PC-9 (cell line): ENCODE results near the gene C3orf52. TPM values are rescaled to one million over a fixed set of nuclear protein-coding genes. Genes with fewer than 3 reads are reported as not detected.
"Not testable (repeated sequence)": the region's sequence is repeated elsewhere in the genome, so short reads cannot be mapped to it uniquely, and the experiment has no call there.

Source experiments
- BruUV-seq: library from RNA; stranded (reverse); fragments of 400-500 nt; replicated peaks from 2 replicates; lab custom pipeline; 2021; lab: Mats Ljungman, UMichigan
- CTCF ChIA-PET: fragments of 300-600 bp; sonication (Branson Sonifier 250); formaldehyde crosslinking; loops from one replicate; lab custom pipeline; 2022; ENCODE audit warnings: antibody characterized with exemption; lab: Charles Lee
- POLR2A ChIA-PET: fragments of 300-600 bp; sonication (Branson Sonifier 250); formaldehyde crosslinking; loops from one replicate; lab custom pipeline; 2022; ENCODE audit warnings: antibody characterized with exemption; ENCODE audit not compliant: unreplicated experiment; lab: Charles Lee
- DNase-seq, 2 experiments: peaks; one replicate each; pipeline versions ENCODE4 v3.0.0 to v3.0.0-alpha.2; 2015 to 2022; ENCODE audit warnings: mixed read lengths in 1 of 2
- H2AFZ ChIP-seq: fragments of 200-600 bp; sonication (generic); 2 replicates; pipeline ENCODE4 v1.8.1; 2017; ENCODE audit warnings: antibody characterized with exemption
- H3F3A ChIP-seq: fragments of 200-600 bp; sonication (generic); 2 replicates; pipeline ENCODE4 v1.8.1; 2017; ENCODE audit warnings: antibody characterized with exemption, mild to moderate bottlenecking, low read depth; ENCODE audit not compliant: insufficient read depth
- H3K27ac ChIP-seq: fragments of 200-600 bp; sonication (generic); 2 replicates; pipeline ENCODE4 v1.6.1; 2016; ENCODE audit warnings: mixed run types
- H3K27me3 ChIP-seq: fragments of 200-600 bp; sonication (generic); 2 replicates; pipeline ENCODE4 v1.6.1; 2016; ENCODE audit warnings: low read depth, mixed run types; ENCODE audit not compliant: insufficient read depth
- H3K36me3 ChIP-seq: fragments of 200-600 bp; sonication (generic); 2 replicates; pipeline ENCODE4 v1.6.1; 2016; ENCODE audit warnings: low read depth, mixed run types
- H3K4me1 ChIP-seq: fragments of 200-600 bp; sonication (generic); replicated peaks from 2 replicates; pipeline ENCODE4 v1.6.1; 2016; ENCODE audit warnings: mixed run types; ENCODE audit not compliant: insufficient read depth
- H3K4me2 ChIP-seq: fragments of 200-600 bp; sonication (generic); 2 replicates; pipeline ENCODE4 v1.6.1; 2017; ENCODE audit warnings: mixed run types
- H3K4me3 ChIP-seq: fragments of 200-600 bp; sonication (generic); 2 replicates; pipeline ENCODE4 v1.6.1; 2016; ENCODE audit warnings: mixed run types
- H3K79me2 ChIP-seq: fragments of 200-600 bp; sonication (generic); 2 replicates; pipeline ENCODE4 v1.6.1; 2017; ENCODE audit warnings: low read depth, mixed run types
- H3K9me2 ChIP-seq: fragments of 200-600 bp; sonication (generic); 2 replicates; pipeline ENCODE4 v1.8.1; 2017; ENCODE audit warnings: mild to moderate bottlenecking; ENCODE audit not compliant: insufficient read depth
- H3K9me3 ChIP-seq: fragments of 200-600 bp; sonication (generic); 2 replicates; pipeline ENCODE4 v1.8.1; 2016; ENCODE audit warnings: low read depth; ENCODE audit not compliant: insufficient read depth
- H4K20me1 ChIP-seq: fragments of 200-600 bp; sonication (generic); 2 replicates; pipeline ENCODE4 v1.8.1; 2017; ENCODE audit not compliant: insufficient read depth
- CTCF ChIP-seq: fragments of 200-600 bp; sonication (generic); conservative IDR thresholded peaks from 2 replicates; pipeline ENCODE4 v1.6.1; 2017; ENCODE audit warnings: mixed run types, antibody characterized with exemption, mild to moderate bottlenecking, moderate library complexity
- EZH2 ChIP-seq: fragments of 200-600 bp; sonication (generic); IDR thresholded peaks from 2 replicates; pipeline ENCODE4 v1.8.0; 2017; ENCODE audit warnings: antibody characterized with exemption, low read depth
- intact Hi-C: fragments of 100-400 bp; cut with micrococcal nuclease; formaldehyde crosslinking; loops from one replicate; pipeline ENCODE4 v1.10.0; 2022; ENCODE audit not compliant: unreplicated experiment
- total RNA-seq: library from RNA; stranded (reverse); gene quantifications from 2 replicates; pipeline ENCODE4 v1.2.3, GENCODE V29; 2021

Gene C3orf52
- total RNA-seq, 1 experiment from 2014 or later: 7.5 TPM

GRCh38 chr3:112059497-112059896 lies 26.7 kb upstream of the C3orf52 start:
- POLR2A ChIA-PET: no interaction called here
- no TSS peak for BruUV-seq
- CTCF ChIA-PET: no interaction called here

GRCh38 chr3:112061152-112061551 lies 25.0 kb upstream of the C3orf52 start:
- no peaks in the 10 kb centered on the region for H3F3A ChIP-seq
- H3K4me1 ChIP-seq: peaks cover 8% of the 10 kb centered on the region
- no peak overlapping the region for H3K27ac ChIP-seq
- no peaks in the 10 kb centered on the region for H3K36me3 ChIP-seq
- no peak overlapping the region for H3K4me3 ChIP-seq
- TF ChIP-seq CTCF (no peak), EZH2 (no peak)
- ChIA-PET CTCF (no interaction called here), POLR2A (no interaction called here)
- no peak overlapping the region for H2AFZ ChIP-seq
- intact Hi-C loops: no loop called here
- no peak for DNase-seq
- no peaks in the 10 kb centered on the region for H3K9me2 ChIP-seq
- H3K27me3 ChIP-seq: no peaks in the 10 kb centered on the region
- no peaks in the 10 kb centered on the region for H3K79me2 ChIP-seq
- H4K20me1 ChIP-seq: no peaks in the 10 kb centered on the region
- no peaks in the 10 kb centered on the region; the same call in 1 of the 2 replicates for H3K9me3 ChIP-seq
- no peak overlapping the region for H3K4me2 ChIP-seq
- BruUV-seq: no TSS peak

More at GRCh38 chr3:112059497-112059896, 26.7 kb upstream of the C3orf52 start:
- Histone ChIP-seq H4K20me1 (no peaks in the 10 kb centered on the region), H2AFZ (no peak overlapping the region), H3K27ac (no peak overlapping the region), H3K79me2 (no peaks in the 10 kb centered on the region), H3K4me1 (peaks cover 8% of the 10 kb centered on the region), H3K4me3 (no peak overlapping the region), H3K4me2 (peak overlapping the region; percentile 1; the same call in 1 of the 2 replicates), H3K36me3 (no peaks in the 10 kb centered on the region), H3K9me2 (no peaks in the 10 kb centered on the region), H3K27me3 (no peaks in the 10 kb centered on the region), H3F3A (no peaks in the 10 kb centered on the region), H3K9me3 (no peaks in the 10 kb centered on the region; the same call in 1 of the 2 replicates)
- TF ChIP-seq EZH2 (no peak), CTCF (no peak)
- DNase-seq: peak; percentile 37 to 76
- intact Hi-C loops: no loop called here

- BruUV-seq, CTCF ChIA-PET, H3K9me2 ChIP-seq, H3K4me3 ChIP-seq, DNase-seq, H2AFZ ChIP-seq, H3K9me3 ChIP-seq, H3K27ac ChIP-seq, H3K79me2 ChIP-seq, POLR2A ChIA-PET, H3K27me3 ChIP-seq, H3K4me2 ChIP-seq, H4K20me1 ChIP-seq, H3K36me3 ChIP-seq: not testable (repeated sequence)
- H3K4me1 ChIP-seq: peaks cover 28% of the 10 kb centered on the region
- peaks cover 26% of the 10 kb centered on the region for H3F3A ChIP-seq
- intact Hi-C loops: loop anchor here (10.0 kb wide), 1 partner anchor 218 kb away; the partner anchor contains the start of gene PHLDB2
Measured at GRCh38 chr3:112072387-112073060, 13.7 kb upstream of the C3orf52 start.
